CD4-positive, alpha-beta T cell treated with Interleukin-15 for 1 hour (primary cell): ENCODE results near the gene AOC3.

ENCODE experiments used
- DNase-seq: peaks from one replicate; pipeline ENCODE4 v3.0.0-alpha.2; 2020

AOC3 gene, protein sequence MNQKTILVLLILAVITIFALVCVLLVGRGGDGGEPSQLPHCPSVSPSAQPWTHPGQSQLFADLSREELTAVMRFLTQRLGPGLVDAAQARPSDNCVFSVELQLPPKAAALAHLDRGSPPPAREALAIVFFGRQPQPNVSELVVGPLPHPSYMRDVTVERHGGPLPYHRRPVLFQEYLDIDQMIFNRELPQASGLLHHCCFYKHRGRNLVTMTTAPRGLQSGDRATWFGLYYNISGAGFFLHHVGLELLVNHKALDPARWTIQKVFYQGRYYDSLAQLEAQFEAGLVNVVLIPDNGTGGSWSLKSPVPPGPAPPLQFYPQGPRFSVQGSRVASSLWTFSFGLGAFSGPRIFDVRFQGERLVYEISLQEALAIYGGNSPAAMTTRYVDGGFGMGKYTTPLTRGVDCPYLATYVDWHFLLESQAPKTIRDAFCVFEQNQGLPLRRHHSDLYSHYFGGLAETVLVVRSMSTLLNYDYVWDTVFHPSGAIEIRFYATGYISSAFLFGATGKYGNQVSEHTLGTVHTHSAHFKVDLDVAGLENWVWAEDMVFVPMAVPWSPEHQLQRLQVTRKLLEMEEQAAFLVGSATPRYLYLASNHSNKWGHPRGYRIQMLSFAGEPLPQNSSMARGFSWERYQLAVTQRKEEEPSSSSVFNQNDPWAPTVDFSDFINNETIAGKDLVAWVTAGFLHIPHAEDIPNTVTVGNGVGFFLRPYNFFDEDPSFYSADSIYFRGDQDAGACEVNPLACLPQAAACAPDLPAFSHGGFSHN

DNA sequence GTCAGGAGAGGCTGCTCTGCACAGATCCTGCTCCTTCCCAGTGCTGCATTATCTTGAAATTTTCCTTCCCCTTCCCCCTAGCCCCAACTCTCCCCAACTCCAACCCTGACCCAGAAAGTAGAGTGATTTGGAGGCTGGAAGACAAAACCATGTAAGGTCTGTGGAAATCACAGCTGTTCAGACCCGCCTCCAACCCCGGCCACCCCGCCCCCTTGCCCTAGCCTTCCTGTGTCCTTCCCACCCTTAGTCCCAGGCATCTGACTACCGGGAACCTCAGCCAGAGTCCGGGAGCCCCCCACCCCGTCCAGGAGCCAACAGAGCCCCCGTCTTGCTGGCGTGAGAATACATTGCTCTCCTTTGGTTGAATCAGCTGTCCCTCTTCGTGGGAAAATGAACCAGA is at the start of gene AOC3:
AOC3 (plus strand) TSS at position 246 of the 400 bp plus-strand sequence; CDS start at position 391, 145 bp downstream.
- no peak for DNase-seq

DNA sequence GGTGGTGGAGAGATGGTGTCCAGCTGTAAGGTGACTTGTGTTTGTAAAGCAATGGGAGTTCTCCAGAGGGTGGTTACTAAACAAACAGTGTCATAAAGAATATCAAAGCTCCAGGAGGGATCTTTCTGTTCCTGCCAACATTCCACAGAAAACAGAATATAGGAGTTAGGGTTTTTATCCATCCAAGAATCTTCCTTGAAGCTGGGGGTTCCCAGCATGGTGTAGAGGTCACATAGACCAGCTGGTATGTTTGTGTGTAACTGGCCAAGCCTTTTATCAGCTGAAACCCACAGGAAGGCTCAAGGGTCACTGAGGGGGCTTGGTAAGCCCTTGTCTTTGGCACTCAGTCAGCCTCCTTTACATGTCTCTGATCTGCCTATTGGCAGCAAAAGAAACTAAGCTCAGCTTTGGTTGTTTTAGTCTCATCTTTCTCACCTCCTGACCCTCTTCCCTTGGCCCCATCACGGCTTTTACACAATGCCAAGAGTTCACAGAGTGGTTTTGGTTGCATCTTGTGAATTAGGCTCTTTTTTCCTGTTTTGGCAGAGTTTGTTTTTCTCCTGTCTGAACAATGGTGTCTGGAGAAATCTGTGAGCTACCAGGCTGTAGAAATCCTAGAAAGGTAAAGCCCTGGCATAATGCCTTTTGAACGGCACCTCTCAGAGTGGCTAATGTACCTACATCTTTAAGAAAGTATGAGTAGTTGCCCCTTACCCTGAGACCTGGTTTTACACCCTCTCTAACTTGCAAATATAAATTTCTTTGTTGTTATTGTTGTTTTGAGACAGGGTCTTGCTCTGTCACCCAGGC is 47.7 kb upstream of the AOC3 start:
- DNase-seq = no peak

DNA sequence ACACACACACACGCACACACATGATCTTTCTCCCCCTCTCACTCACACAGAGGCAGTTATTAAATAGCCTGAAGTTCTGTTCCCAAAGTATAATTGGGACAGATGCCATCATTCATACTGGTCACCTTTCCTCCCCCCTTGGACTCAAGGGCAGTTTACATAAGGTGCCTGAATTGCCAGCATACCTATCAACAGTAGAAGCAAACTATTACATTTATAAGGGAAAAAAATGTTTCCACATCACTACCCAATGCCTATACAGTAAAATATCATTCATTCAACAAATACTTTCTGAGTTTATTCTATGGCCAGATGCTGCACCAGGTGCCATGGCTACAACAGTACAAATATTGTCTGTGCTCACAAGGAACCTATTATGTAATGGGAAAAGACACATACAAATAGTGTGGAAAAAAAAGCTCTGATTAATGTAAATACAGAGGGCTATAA is 46.1 kb upstream of the AOC3 start:
- no peak for DNase-seq

DNA sequence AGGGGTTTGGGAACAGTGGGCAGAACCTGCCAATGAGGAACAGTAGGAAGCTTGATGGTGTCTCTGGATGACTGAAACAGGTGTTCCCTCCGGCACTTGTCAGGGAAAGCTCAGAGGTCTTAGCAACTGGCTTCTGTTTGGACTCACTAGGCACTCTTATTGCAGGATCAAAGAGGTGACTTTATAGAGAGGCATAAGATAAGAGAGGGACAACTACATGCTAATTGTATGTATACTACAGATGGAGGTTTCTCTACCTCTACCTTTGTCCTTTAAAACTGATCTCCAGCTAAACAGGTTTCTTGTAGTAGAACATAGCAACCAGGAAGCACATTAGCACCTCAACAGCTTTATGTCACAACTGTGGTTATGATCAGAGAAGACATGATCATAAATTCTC is 44.8 kb upstream of the AOC3 start:
- DNase-seq = no peak

DNA sequence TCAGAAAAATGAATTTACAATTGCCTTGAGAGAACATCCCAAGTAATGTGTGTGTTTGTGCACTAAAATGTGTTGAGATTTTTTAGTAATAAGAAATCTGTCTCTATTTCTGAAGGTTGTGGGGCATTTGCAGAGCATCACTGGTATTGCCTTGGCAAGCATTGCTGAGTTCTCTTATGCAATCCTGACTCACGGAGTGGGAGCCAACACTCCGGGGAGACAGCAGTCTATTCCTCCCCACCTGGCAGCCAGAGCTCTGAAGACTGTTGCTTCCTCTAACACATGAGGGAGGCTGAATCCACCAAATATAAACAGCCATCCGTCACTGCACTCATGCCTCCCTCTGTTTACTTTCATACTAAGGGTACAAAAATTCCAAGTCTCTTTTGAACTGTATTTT is 41.7 kb upstream of the AOC3 start:
- no peak for DNase-seq

DNA sequence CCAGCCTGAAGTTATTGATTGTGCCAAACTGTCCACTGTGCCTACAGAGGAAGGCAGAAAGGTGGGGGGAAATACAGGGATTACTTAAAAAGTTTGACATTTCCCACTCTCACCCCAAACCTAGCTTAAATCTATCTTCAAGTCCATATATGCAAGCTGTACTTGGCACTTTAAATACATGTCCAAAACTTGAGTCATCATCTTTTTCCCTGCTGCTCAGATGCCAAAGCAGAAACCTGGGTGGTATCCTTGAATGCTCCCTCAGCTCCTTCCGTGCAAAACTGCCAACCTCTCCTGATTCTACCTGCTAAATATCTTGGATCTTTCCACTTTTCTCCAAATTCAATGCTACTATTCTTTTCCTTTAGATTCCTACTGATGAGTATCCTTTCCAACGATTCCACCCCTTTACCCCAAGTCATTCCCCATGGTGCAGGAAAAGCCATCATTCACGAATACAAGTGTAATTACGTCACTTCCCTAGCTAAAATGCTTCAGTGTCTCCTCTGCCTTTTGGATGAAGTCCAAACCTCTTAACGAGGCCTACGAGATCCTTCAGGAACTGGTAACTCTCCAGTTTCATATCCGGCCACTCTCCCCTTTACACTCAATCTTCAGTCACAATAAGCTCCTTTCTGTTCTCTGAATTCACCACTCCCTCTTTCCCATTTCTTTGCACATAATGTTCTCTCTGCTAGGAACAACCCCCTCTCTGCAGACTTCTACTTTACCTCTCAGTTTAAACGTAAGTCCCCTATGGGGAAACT is 36.2 kb upstream of the AOC3 start:
- no peak for DNase-seq

DNA sequence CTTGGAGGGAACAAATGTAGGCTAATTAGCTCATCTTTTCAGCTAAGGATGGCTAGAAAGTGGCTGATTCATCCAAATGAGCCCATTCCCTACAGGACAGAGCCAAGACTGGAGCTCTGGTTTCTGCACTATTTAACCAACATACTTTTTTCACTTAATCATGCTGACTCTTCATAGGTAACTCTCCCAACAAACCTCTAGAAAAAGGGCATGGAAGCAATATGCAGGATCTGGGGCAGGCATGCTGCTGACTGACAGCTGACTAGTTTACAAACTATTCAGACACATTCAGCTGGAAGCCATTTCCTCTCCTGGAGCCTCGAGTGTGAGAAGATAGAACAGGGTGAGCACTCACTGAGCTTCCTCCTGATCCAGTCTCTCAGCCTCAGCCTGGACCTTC is 33.1 kb upstream of the AOC3 start:
- no peak for DNase-seq

DNA sequence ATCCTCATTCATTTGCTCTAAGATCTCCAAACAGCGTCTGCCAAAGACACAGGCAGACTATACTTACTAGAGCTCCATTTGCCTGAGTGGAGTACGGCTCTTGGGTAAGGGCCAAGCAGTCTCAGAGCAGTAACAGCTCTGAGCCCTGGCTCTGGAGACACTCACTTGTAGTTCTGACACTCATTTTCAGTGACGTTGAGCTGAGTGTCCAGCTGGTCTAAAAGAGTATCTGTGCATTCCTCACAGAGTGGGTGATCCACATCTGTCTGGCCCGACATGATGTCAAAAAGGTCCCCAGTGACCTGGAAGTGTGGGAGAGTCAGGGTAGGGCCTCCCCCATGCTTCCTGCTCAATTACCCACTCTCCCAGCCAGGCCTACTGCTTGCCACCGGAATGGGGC is 32.6 kb upstream of the AOC3 start:
- no peak for DNase-seq

DNA sequence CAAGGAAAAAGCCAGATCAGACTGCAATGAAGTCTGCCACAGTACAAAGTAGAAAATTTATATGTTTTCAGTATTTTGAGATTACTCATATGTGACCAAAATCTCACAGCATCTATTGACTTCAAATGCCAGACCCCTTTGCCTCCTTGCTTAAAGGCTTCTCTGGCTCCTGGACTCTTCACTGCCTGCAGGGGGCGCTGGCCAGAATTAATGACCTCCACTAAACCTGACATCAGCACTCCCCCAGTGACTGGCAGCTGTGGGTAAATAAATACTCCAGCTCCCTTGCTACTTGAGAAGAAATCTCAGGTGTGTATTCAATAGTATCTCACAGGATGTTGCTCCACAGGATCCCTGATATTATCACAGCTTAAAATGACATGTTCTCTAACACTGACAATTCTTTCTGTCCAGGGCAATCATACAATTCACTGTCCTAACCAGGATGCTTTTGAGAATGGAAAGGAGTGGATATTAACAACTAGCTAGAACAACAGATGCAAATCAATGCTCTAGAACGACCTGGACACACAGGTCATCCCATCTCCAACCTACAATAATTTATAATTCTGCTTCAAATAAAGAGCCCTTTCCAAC is 31.0 kb upstream of the AOC3 start:
- peak; percentile 62 for DNase-seq

DNA sequence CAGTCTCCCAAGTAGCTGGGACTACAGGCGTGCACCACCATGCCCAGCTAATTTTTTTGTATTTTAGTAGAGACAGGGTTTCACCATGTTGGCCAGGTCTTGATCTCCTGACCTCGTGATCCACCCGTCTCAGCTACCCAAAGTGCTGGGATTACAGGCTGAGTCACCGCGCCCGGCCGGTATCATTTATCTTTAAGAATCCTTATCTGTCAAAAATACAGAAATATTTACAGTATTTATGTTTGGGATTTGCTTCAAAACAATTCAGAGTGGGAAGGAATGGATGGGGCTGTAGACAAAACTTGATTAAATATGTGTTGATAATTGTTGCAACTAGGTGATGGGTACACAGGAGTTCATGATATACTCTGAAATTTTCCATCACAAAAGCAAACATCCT is 29.8 kb upstream of the AOC3 start:
- DNase-seq = no peak

DNA sequence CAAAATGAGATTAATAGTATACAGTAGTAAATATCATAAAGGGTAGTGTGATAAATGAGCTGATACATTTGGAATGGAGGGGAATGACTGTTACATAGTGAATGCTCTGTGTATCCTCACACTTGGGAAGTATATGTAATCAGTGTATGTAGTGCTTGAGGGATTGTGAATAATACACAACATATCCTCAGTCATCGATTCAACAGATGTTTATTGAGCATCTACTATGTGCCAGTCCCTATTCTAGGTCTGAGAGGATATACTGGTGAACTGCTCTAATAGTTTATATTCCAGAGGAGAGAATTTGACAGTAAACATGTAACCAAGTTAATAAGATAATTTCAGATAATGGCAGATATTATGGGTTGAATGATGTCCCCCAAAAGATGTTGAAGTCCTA is 23.5 kb upstream of the AOC3 start:
- DNase-seq = no peak

DNA sequence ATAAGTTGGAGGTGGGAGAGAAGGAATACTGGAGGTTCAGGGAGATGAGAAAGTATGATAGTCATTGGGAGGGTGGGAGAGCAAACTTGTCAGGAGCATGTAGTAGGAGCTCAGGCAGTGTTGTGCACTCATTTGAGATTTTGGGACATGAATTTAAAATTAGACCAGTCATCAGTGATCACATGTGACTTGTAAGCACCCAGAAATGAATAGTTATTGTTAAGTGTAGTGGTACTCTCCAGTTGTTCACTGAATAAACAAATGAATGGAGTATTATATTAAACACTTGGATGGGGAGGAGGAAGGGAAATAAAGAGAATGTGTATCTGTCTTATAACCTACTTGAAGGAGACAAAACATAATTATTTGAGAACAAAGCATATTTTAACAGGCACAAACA is 20.0 kb upstream of the AOC3 start:
- DNase-seq = no peak

DNA sequence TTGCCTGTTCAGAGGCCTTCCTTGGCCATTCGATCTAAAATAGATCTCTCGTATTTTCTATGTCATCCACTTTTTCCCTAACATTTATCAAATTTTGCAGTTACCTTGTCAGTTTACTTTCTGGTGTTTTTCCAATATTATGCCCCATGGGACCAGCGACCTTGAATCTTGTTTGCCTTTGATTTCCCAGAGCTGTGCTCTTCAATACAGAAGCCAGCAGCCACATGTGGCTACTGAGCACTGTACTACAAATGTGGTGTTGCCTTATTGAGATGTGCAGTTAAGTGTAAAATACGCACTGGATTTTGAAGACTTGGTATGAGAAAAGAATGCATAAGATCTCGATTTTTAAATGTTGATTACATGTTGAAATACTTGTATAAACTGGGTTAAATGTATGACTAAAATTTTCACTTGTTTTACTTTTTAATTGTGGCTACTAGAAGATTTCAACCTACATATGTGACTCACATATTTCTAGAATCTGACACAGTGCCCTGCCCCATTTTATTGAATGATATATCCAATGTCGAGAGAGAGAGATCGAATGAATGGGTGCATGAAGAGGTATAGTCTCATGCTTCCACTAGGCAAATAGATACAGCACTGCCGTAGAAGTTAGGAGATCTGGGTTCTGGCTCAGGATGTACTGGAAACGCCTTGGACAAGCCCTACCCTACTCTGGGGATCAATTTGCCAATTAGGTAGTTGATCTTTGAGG is 18.6 kb upstream of the AOC3 start:
- no peak for DNase-seq

DNA sequence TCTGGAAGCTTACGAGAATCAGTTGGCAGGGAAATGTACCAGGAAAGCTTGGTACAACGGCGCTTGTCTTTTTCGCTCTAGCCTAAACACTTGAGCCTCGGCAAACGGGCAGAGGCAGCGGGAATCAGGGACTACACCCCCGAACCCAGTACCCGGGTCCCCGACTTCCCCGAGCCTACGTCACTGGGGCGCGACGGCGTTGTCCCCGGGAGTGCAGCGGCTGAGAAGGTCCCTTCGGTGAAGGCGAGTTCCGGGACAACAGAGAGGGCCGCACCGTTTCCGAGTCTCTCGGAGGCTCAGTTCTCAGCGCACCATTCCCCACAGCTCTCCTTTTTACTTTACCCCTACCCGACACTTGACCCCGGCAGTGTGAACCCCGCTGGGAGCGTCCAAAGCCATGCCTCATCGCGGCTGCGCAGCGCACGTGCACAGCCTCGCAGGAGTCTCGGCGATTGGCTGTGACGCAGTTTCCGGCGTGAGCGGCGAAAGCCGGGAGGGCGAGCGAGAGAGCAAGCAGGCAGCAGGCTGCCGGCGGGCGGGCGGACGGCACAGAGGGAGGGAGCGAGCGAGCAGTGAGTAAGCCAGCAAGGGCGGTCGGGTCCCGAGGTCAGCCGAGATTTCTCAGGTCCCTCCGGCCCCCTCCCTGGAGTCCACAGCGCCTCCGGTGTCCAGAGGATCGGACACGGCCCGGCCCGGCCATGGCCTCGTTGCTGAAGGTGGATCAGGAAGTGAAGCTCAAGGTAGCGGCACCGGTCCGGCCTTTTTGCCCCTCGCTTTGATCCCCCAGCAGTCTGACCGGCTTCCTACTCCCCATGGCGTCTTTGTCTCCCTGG is 17.8 kb upstream of the AOC3 start, which contains the start of gene PSME3:
PSME3 (plus strand) TSS at position 464 of the 833 bp plus-strand sequence; CDS start at position 699, 235 bp downstream.
- DNase-seq = peak; percentile 89

DNA sequence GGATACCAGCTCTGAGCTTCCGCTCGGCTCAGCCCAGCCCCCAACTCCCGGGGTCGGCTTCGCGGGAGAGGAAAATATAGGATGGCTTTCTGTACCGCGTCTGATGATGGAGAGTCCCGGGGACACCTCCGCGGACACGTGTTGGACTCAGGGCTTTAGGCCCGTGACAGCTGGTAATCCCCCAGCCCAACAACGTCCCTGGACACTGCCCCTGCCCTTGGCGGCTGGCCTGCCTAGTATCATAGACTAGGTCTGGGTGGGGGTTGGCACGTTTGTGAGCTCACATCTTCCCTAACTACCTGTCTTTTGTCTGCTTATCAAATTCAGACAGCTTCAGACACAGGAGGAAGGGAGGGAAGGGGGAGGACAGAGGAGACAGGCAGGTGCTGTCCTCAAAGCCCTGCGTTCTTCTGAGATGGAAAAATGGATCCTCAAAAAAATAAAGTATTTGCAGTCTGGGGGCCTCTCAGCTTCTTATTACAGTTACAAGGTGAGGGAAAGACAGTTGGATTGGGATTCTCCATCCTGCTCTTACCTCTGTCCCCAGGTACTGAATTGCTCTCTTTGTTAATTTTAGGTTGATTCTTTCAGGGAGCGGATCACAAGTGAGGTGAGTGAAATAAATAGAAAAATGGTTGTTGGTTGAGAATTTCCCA is 17.1 kb upstream of the AOC3 start:
- no peak for DNase-seq

DNA sequence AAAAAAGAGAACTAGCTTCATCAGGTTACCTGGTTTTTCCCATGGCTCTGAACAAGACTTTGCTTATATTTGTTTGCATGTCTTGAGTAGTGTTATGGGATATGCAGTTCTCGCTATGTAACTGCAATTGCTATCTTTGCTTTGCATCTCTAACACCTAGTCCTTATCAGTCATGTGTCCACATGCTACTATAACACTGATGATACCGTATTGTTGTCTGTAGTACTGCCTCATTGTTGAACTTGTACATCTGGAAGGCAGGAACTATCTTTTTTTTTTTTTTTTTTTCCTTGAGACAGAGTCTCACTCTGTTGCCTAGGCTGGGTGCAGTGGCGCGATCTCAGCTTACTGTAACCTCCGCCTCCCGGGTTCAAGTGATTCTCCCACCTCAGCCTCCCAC is 15.3 kb upstream of the AOC3 start:
- DNase-seq = no peak

DNA sequence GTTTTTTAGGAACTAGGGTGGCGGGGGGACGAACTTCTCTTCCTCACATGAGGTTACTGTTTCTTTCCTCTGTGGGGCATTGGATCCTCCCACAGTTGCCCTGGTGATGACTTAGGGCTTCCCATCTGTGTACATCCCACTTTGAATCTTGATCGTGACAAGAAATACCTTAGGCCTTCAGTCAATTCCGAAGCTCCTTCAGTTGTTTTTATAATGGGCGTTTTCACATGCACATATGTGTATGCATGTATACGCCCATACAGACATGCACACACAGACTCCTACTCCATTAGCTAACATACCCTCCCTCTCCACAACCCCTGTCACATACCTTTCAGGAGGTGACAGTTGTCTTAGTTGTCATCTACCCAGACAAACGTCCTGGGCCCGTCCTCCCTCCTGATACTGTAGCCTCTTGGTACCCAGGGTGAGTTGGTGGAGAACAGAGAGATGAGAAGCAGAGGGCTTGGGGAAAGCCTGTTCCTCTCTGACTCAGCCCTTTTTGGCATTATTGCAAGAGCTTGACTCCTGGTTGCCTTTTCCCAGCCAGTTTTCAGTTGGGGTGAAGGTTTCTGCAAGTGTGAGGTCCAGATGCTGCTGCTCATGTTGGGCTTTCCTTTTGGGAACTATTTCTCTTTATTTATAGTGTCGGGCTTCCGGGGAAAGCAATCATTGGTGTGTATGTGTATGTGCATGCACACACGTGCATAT is 8.9 kb upstream of the AOC3 start:
- DNase-seq = no peak

DNA sequence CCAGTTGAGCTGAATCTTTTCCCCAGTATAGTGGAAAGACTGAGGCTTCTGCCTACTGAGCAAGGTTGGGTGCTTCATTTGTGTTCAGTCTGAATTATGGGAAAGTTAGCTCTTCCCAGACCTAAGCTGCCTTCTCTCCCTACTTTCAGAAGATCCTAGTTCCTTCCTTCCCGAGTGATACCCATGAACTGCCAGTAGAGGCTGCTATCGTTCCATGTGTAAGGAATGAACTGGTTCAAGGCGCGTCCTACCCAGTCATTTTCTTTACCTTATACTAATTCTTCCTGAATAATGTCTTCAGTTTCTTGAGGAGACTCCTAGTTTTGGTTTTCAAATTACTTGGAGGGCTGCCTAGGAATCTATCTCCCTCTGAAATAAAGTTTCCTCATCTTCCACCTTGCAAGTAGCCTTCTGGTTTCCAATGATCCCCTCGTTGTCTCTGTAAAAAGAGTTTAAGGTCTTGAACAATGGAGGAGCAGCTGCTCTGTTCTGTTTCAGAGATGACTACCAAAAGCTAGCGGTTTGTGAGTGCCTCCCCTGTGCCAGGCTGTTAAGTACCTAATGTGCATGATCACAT is 7.6 kb upstream of the AOC3 start:
- no peak for DNase-seq

DNA sequence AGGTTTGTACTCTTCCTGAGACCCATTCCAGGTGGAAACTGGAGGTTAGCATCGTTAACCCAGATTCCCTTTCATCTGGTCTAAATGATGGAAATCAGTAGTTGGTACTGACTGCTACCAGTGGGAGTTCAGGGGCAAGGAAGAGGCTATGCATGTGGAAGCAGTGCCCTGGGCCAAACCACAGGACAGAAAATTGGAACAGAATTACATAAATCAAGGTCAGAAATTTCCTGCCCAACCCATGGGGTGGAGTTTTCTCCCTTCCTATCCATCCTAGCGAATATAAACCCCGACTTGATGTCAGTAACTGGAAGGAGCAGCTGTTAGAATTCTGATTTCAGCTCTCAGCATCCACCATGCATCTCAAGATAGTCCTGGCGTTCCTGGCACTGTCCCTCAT is 6.7 kb upstream of the AOC3 start, which contains the start of gene AOC2:
AOC2 (plus strand) TSS at position 310 of the 400 bp plus-strand sequence; CDS start at position 357, 47 bp downstream.
- no peak for DNase-seq
